Central memory CD8-positive, alpha-beta T cell (primary cell): Measurements from ENCODE around the gene ZFP36L2.
A peak's percentile ranks its signal among the peaks of the same experiment; 100 is the strongest.

ENCODE experiments used
- ATAC-seq: fragments of 150-1000 bp; cut with Tn5 transposase; replicated peaks from 2 replicates; pipeline ENCODE4 v1.10.0; 2022; ENCODE audit warnings: mild to moderate bottlenecking, moderate FRiP score, moderate number of reproducible peaks; ENCODE audit not compliant: poor library complexity, severe bottlenecking; ENCODE audit errors: extremely low read depth
- DNase-seq, 2 donors: peaks; one replicate each; pipeline ENCODE4 v3.0.0; 2021; ENCODE audit warnings: low spot score in 2 of 2
- H3K27ac Mint-ChIP-seq: one replicate; pipeline ENCODE4 v1.8.0; 2022; ENCODE audit warnings: low read depth, mild to moderate bottlenecking, moderate library complexity, mixed read lengths
- H3K27me3 Mint-ChIP-seq: one replicate; pipeline ENCODE4 v1.8.0; 2022; ENCODE audit warnings: mixed read lengths
- H3K36me3 Mint-ChIP-seq: one replicate; pipeline ENCODE4 v1.8.0; 2022; ENCODE audit warnings: mild to moderate bottlenecking, moderate library complexity, mixed read lengths; ENCODE audit not compliant: insufficient read depth
- H3K4me1 Mint-ChIP-seq: one replicate; pipeline ENCODE4 v1.8.0; 2022; ENCODE audit warnings: mixed read lengths
- H3K4me3 Mint-ChIP-seq: one replicate; pipeline ENCODE4 v1.8.0; 2022; ENCODE audit warnings: mild to moderate bottlenecking, moderate library complexity, mixed read lengths
- H3K9me3 Mint-ChIP-seq: one replicate; pipeline ENCODE4 v1.8.0; 2022; ENCODE audit warnings: mixed read lengths

The ZFP36L2 gene

DNA sequence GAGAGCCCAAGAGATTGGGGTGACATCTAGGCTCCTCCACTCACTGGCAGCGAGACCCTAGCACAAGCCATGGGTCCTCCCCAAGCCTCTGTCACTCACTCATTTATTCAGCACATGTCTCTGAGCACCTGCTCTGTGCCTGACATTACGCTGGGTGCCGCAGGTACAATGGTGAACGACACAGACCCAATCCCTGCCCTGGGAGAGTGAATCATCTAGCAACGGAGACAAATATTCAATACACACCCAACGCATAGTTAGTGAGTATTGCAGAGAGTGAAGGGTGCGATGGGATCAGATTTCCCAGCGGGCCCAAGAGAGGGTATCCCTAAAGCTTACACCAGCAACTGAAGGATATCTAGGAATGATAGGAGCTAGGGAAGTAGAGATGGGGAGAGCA lies 45.5 kb downstream of the ZFP36L2 start:
- no peak overlapping the region for H3K4me3 Mint-ChIP-seq
- no peaks in the 10 kb centered on the region for H3K27me3 Mint-ChIP-seq
- peaks cover 36% of the 10 kb centered on the region for H3K4me1 Mint-ChIP-seq
- H3K36me3 Mint-ChIP-seq, result peaks cover 2% of the 10 kb centered on the region
- no peak overlapping the region for H3K27ac Mint-ChIP-seq
- H3K9me3 Mint-ChIP-seq, result no peaks in the 10 kb centered on the region
- ATAC-seq (no peak), DNase-seq (no peak)

DNA sequence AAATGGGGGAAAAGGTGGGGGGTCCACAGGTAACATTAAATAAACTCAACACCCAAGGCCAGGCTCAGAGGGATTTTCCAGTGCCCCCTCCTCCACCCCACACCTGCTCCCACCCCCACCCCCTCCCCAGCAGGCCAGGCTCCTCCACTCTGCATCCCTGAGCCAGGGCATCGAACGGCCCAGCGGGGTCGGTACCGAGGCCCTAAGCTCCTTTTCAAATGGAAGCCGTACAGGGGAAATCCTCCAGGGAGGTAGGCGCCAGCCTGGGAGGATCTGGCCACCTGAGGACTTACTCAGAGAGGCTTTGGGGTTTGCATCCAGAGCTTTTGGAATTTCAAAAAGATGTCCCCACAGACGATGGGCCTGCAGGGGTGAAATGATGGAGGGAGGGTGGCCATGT lies 46.5 kb downstream of the ZFP36L2 start:
- no peak for ATAC-seq
- Mint-ChIP-seq H3K9me3 (no peaks in the 10 kb centered on the region), H3K36me3 (peaks cover 2% of the 10 kb centered on the region), H3K4me1 (peaks cover 45% of the 10 kb centered on the region), H3K4me3 (no peak overlapping the region), H3K27ac (no peak overlapping the region), H3K27me3 (no peaks in the 10 kb centered on the region)
- no peak for DNase-seq

DNA sequence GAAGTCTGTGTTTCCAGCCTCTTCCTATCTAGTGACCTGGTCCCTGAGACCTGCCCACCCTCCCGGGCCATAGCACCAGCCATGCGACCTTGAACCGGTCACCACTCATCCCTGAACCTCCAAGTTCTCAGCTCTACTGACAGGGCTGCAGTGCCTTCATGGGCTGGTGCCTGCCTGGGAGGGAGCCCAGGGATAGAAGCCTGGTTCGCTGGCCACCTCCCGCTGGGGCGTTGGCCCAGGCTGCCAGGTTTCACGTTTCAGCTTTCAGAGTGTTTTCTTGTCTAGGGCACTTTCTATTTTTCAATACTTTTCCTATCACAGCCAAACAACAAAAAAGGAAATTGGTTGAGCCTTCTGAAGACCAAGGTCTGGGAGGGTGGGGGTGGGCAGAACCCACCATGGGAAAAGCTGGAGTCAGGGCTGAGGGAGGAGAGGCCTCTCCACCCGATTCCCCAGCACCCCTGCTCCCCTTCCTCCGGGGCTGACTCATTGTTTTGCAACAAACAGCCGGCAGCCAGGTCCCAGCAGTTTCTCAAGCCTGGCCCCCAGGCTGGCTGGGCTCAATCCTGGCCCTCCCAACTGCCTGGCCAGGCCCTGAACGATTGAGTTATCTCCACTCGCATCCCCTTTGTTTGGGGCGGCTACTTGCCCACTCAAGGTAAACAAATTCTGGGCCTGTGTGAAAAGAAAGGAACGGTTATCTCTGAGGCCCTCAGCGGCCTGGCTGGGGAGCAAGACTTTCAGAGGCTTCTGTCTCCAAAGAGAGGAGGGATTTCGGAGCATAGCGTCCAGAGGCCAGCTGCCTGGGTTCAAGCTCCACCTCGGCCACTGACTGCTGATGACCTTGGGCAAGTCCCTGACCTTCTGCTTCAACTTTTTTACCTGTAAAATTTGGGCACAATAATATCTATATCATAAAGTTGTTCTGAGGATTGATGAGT lies 47.5 kb downstream of the ZFP36L2 start:
- ATAC-seq (no peak), DNase-seq (no peak)
- no peaks in the 10 kb centered on the region for H3K9me3 Mint-ChIP-seq
- H3K27me3 Mint-ChIP-seq, result no peaks in the 10 kb centered on the region
- peak overlapping the region; percentile 99 for H3K27ac Mint-ChIP-seq
- peaks cover 10% of the 10 kb centered on the region for H3K36me3 Mint-ChIP-seq
- H3K4me1 Mint-ChIP-seq, result peaks cover 50% of the 10 kb centered on the region
- H3K4me3 Mint-ChIP-seq, result no peak overlapping the region

- H3K27me3 Mint-ChIP-seq, result no peaks in the 10 kb centered on the region
- H3K36me3 Mint-ChIP-seq, result peaks cover 8% of the 10 kb centered on the region
- H3K4me1 Mint-ChIP-seq, result peaks cover 57% of the 10 kb centered on the region
- no peak overlapping the region for H3K4me3 Mint-ChIP-seq
- DNase-seq (no peak), ATAC-seq (no peak)
- peak overlapping the region; percentile 99 for H3K27ac Mint-ChIP-seq
- no peaks in the 10 kb centered on the region for H3K9me3 Mint-ChIP-seq
Measured at GRCh38 chr2:43178055-43178598, 48.3 kb downstream of the ZFP36L2 start.

- peaks cover 8% of the 10 kb centered on the region for H3K36me3 Mint-ChIP-seq
- DNase-seq (no peak), ATAC-seq (no peak)
- H3K9me3 Mint-ChIP-seq, result no peaks in the 10 kb centered on the region
- peak overlapping the region; percentile 69 for H3K4me3 Mint-ChIP-seq
- peaks cover 60% of the 10 kb centered on the region for H3K4me1 Mint-ChIP-seq
- H3K27ac Mint-ChIP-seq, result peak overlapping the region; percentile 99
- H3K27me3 Mint-ChIP-seq, result no peaks in the 10 kb centered on the region
Measured at GRCh38 chr2:43176449-43176848, 50.0 kb downstream of the ZFP36L2 start.

DNA sequence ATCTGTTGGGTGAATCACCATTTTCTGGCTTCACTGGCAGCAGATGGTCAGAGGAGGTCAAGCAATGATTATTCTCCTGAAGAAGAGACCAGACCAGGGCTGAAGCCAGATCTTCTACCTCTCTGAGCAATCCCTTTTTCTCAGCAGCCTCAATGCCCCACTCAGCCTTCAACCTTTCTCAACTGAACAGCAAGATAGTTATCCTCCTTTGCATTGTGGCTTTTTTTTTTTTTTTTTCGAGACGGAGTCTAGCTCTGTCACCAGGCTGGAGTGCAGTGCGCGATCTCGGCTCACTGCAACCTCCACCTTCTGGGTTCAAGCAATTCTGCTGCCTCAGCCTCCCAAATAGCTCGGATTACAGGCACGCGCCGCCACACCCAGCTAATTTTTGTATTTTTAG lies 50.5 kb downstream of the ZFP36L2 start:
- H3K27ac Mint-ChIP-seq, result peak overlapping the region; percentile 99

DNA sequence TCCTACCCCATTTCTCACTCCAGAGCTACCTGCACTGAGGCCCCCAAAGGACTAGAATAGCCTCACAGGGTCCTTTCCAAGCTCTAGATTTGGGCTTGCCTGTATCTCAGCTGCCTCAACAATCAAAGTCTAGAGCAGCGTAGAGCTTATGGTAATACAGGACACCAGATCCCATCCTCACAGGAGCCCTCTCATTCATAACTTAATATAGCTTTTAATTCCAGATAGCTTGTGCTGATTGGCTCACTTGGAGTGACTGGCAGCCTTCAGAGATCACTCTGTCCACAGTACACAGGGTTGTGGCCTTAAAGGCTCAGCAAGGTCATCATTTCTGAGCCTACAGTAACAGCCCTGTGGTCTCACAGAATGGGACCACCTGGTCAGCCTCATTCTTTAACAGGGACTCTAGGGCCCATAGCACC lies 51.4 kb downstream of the ZFP36L2 start:
- Mint-ChIP-seq H3K4me3 (peak overlapping the region; percentile 69), H3K4me1 (peaks cover 60% of the 10 kb centered on the region), H3K27me3 (no peaks in the 10 kb centered on the region), H3K9me3 (no peaks in the 10 kb centered on the region), H3K27ac (peak overlapping the region; percentile 99), H3K36me3 (peaks cover 9% of the 10 kb centered on the region)
- ATAC-seq (peak; percentile 13), DNase-seq (no peak)

More for the DNA sequence above, 50.5 kb downstream of the ZFP36L2 start:
- H3K27me3 Mint-ChIP-seq, result no peaks in the 10 kb centered on the region
- peaks cover 59% of the 10 kb centered on the region for H3K4me1 Mint-ChIP-seq
- no peak for DNase-seq
- H3K36me3 Mint-ChIP-seq, result peaks cover 9% of the 10 kb centered on the region
- H3K4me3 Mint-ChIP-seq, result peak overlapping the region; percentile 69
- no peaks in the 10 kb centered on the region for H3K9me3 Mint-ChIP-seq
- ATAC-seq, result no peak

GRCh38 chr2:43174368-43174916 lies 52.0 kb downstream of the ZFP36L2 start:
- Mint-ChIP-seq H3K4me1 (peaks cover 66% of the 10 kb centered on the region), H3K4me3 (peak overlapping the region; percentile 69), H3K27ac (peak overlapping the region; percentile 99)

More at GRCh38 chr2:43174368-43174916, 52.0 kb downstream of the ZFP36L2 start:
- ATAC-seq, result peak; percentile 82
- no peaks in the 10 kb centered on the region for H3K27me3 Mint-ChIP-seq
- peaks cover 12% of the 10 kb centered on the region for H3K36me3 Mint-ChIP-seq
- DNase-seq, result peak; percentile 57 to 76
- no peaks in the 10 kb centered on the region for H3K9me3 Mint-ChIP-seq
